ENCODE results near the gene TMCO6.

Gene TMCO6

DNA sequence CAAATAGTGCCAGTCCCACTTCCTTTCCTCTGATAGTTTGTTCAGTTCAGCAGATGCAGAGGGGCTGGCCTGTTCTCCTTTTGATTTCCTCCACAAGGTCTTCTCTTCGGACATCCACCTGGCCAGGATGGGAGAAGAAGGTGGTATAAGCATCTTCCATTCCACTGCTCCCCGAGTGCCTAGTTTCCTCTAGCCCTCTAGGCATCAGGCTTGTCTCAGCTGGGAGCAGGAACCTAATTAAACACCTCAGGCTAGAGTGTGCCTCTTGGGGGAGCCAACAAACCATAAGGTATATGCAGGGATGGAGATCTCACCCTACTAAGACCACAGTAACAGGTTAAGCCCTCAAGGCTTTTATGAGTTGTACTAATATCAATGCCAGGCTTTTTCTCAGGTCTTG, 35.0 kb downstream of the TMCO6 start:
- DNase-seq, result no peak

DNA sequence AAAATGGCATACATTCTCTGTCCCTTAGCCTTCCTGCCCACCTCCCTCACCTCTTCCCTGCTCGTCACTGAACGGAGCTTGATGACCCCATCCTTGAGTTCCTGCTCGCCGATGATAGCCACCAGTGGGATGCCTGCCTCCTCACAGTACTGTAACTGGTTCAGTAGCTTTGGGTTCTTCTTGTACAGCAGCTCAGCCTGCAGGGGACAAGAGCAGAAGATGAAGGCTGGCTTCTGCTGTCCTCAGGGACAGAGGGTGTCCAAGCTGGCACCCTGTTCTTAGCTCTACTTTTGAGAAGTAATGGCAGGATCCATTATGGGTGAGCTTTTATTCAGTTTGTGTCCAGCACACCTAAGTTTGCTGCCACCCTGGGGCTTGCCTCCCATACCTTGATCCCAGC, 35.4 kb downstream of the TMCO6 start:
- DNase-seq, result no peak

DNA sequence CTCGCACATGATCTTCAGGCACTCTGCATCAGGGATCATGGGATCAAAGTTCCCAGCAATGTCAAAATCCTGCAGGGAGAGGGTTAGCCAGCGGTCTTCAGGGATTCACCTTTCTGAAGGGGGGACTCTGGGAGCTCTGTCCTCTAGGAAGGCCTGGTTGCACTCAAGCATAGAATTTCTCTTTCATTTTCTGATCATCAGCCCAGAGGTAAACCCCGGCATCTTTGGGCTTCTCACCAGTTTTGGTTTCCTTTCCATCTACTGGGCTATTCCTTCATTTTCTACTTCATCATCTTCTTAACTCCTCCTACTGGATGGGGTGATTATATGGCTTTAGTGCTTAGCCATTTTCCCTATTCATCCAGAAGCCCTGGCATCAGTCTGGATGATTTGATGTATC, 38.7 kb downstream of the TMCO6 start:
- no peak for DNase-seq

DNA sequence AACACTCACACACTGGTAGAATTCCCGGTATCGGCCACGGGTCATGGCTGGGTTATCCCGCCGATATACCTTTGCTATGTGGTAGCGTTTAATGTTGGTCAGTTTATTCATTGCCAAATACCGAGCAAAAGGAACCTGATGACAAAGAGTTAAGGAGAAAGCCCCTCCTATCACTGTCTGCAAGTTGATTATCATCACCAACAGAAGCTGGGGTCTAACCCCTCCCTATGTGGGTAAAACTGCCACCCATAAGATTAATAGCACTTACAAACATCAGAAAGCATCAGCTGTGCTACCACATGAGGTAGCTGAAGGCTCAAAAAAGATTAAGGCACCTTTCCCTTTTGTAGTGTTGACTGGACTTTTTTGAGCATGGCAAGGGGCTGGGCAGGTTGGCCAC, 39.7 kb downstream of the TMCO6 start:
- DNase-seq, result no peak

- no peak for DNase-seq
Observed at GRCh38 chr5:140690376-140690932, 51.2 kb downstream of the TMCO6 start.

- peak; percentile 86 for DNase-seq
Observed at GRCh38 chr5:140690941-140691924, 52.0 kb downstream of the TMCO6 start, which contains the start of the genes HARS1 and HARS2. Gene HARS1, minus strand, starts transcription at chr5:140691370. Its CDS starts 66 bp downstream, at chr5:140691304. Gene HARS2, plus strand, starts transcription at chr5:140691455. Its CDS starts 194 bp downstream, at chr5:140691649.

- DNase-seq, result no peak
Observed at GRCh38 chr5:140694276-140694675, 55.0 kb downstream of the TMCO6 start.

Data from CD4-positive, alpha-beta T cell treated with Interleukin-15 for 1 hour (primary cell).